Measurements from ENCODE around the gene LAMA5.

The LAMA5 gene, protein sequence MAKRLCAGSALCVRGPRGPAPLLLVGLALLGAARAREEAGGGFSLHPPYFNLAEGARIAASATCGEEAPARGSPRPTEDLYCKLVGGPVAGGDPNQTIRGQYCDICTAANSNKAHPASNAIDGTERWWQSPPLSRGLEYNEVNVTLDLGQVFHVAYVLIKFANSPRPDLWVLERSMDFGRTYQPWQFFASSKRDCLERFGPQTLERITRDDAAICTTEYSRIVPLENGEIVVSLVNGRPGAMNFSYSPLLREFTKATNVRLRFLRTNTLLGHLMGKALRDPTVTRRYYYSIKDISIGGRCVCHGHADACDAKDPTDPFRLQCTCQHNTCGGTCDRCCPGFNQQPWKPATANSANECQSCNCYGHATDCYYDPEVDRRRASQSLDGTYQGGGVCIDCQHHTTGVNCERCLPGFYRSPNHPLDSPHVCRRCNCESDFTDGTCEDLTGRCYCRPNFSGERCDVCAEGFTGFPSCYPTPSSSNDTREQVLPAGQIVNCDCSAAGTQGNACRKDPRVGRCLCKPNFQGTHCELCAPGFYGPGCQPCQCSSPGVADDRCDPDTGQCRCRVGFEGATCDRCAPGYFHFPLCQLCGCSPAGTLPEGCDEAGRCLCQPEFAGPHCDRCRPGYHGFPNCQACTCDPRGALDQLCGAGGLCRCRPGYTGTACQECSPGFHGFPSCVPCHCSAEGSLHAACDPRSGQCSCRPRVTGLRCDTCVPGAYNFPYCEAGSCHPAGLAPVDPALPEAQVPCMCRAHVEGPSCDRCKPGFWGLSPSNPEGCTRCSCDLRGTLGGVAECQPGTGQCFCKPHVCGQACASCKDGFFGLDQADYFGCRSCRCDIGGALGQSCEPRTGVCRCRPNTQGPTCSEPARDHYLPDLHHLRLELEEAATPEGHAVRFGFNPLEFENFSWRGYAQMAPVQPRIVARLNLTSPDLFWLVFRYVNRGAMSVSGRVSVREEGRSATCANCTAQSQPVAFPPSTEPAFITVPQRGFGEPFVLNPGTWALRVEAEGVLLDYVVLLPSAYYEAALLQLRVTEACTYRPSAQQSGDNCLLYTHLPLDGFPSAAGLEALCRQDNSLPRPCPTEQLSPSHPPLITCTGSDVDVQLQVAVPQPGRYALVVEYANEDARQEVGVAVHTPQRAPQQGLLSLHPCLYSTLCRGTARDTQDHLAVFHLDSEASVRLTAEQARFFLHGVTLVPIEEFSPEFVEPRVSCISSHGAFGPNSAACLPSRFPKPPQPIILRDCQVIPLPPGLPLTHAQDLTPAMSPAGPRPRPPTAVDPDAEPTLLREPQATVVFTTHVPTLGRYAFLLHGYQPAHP (N-terminal part only)

DNA sequence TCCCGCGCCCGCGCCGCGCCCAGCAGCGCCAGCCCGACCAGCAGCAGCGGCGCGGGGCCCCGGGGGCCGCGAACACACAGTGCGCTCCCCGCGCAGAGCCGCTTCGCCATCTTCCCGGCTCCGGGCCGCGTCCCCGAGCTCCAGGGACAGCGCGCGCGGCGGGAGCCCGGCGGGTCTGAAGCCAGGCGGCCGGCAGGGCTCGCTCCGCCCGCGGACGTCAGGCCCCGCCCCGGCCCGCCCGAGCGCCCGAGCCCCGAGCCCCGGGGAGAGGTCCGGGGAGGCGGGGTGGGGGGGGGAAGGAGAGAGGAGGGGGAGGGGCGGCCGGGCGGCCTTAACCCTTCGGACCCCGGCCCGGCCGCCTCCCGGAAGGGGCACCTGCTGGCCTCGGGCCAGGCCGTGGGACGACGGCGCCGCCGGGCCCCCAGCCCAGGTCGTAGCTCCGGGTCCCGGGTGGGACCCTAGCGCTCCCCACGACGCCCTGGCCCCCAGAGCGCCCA lies at the start of gene LAMA5:
Gene LAMA5, minus strand, starts transcription at position 177 of the 497 bp plus-strand sequence. Its CDS starts 67 bp downstream, at position 110.
- DNase-seq (ENCODE audit: low read depth in 1 of 2, low spot score in 1 of 2), result peak; percentile 86 to 88
- in situ Hi-C loops (cut with HindIII; ENCODE audit: low pct_unique_long_range_greater_than_20kb, low sequenced_read_pairs), result no loop called here
- no peak for TF ChIP-seq JUND (IDR thresholded peaks at IDR 0.05; ENCODE audit: low read depth)

GRCh38 chr20:62415354-62416111 lies 48.4 kb upstream of the LAMA5 start:
- in situ Hi-C loops (cut with HindIII; ENCODE audit: low pct_unique_long_range_greater_than_20kb, low sequenced_read_pairs), result no loop called here
- no peak for TF ChIP-seq JUND (IDR thresholded peaks at IDR 0.05; ENCODE audit: low read depth)
- DNase-seq (ENCODE audit: low read depth in 1 of 2, low spot score in 1 of 2), result no peak

GRCh38 chr20:62413896-62414481 lies 46.9 kb upstream of the LAMA5 start:
- in situ Hi-C loops (cut with HindIII; ENCODE audit: low pct_unique_long_range_greater_than_20kb, low sequenced_read_pairs), result no loop called here
- TF ChIP-seq JUND (IDR thresholded peaks at IDR 0.05; ENCODE audit: low read depth), result no peak
- no peak for DNase-seq (ENCODE audit: low read depth in 1 of 2, low spot score in 1 of 2)

DNA sequence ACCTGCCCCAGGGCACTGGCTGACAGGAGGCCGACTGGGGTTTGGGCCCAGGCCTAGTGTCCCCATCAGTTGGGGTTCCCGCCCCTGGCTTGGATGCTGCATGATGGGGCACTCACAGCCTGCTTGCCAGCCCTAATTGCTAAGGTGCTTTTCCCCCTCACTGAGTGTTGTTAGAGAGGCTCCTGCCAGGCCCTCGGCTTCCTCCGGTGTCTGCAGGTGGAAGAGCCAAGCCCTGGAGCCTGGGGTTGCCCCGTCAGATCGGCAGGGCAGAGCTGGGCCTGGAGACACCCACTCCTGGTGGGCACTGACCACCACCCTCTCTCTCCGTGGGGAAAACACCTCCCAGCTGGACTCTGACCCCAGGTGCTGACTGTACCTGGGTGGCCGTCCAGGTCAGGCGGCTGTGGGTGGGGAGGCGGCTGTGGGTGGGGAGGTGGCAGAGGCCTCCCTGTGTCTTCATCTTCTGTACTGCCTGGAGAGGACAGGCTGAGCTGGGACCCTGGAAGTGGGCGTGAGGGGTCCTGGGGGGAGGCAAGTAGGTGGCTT lies 46.0 kb upstream of the LAMA5 start:
- DNase-seq (ENCODE audit: low read depth in 1 of 2, low spot score in 1 of 2), result no peak
- no peak for TF ChIP-seq JUND (IDR thresholded peaks at IDR 0.05; ENCODE audit: low read depth)
- in situ Hi-C loops (cut with HindIII; ENCODE audit: low pct_unique_long_range_greater_than_20kb, low sequenced_read_pairs), result no loop called here

- no peak for TF ChIP-seq JUND (IDR thresholded peaks at IDR 0.05; ENCODE audit: low read depth)
Observed at GRCh38 chr20:62412194-62413024, 45.3 kb upstream of the LAMA5 start.

GRCh38 chr20:62411479-62412193 lies 44.5 kb upstream of the LAMA5 start:
- no peak for DNase-seq (ENCODE audit: low read depth in 1 of 2, low spot score in 1 of 2)
- no peak for TF ChIP-seq JUND (IDR thresholded peaks at IDR 0.05; ENCODE audit: low read depth)
- in situ Hi-C loops (cut with HindIII; ENCODE audit: low pct_unique_long_range_greater_than_20kb, low sequenced_read_pairs), result no loop called here

More at GRCh38 chr20:62412194-62413024, 45.3 kb upstream of the LAMA5 start:
- no peak for DNase-seq (ENCODE audit: low read depth in 1 of 2, low spot score in 1 of 2)
- in situ Hi-C loops (cut with HindIII; ENCODE audit: low pct_unique_long_range_greater_than_20kb, low sequenced_read_pairs), result no loop called here

DNA sequence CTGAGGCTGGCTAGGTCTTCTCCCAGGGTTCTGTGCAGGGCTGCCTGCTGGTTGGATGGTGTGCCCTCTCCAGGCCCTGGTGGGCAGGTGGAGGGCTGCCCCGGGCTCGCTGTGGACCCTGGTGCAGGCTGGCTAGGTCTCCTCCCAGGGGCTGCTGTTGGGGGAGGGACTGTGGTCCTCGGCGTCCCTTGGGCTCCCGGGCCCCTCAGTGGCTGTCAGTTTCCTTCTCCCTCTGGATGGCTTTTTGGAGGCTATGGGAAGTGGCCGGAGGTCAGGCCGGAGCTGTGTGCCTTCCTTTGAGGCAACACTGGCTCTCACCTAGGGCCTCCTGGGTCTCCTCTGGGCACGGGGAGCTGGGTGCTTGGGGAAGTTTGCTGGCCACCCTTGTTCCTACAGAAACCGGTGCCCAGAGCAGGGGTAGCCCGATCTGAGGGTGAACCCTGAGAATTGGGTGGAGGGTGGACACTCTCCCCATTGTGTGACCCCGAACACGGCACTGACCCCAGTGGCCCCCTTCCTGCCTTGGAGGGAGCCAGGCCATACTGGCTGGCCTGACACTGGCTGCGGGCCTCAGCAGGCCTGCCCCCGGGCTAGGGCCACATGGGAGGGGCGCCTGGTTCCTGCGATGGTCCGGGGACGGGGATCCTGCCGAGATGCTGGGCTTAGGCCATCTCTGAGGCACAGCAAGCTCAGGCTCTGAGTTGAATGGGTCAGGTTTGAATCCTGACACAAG lies 43.8 kb upstream of the LAMA5 start:
- in situ Hi-C loops (cut with HindIII; ENCODE audit: low pct_unique_long_range_greater_than_20kb, low sequenced_read_pairs), result no loop called here
- no peak for DNase-seq (ENCODE audit: low read depth in 1 of 2, low spot score in 1 of 2)
- no peak for TF ChIP-seq JUND (IDR thresholded peaks at IDR 0.05; ENCODE audit: low read depth)

DNA sequence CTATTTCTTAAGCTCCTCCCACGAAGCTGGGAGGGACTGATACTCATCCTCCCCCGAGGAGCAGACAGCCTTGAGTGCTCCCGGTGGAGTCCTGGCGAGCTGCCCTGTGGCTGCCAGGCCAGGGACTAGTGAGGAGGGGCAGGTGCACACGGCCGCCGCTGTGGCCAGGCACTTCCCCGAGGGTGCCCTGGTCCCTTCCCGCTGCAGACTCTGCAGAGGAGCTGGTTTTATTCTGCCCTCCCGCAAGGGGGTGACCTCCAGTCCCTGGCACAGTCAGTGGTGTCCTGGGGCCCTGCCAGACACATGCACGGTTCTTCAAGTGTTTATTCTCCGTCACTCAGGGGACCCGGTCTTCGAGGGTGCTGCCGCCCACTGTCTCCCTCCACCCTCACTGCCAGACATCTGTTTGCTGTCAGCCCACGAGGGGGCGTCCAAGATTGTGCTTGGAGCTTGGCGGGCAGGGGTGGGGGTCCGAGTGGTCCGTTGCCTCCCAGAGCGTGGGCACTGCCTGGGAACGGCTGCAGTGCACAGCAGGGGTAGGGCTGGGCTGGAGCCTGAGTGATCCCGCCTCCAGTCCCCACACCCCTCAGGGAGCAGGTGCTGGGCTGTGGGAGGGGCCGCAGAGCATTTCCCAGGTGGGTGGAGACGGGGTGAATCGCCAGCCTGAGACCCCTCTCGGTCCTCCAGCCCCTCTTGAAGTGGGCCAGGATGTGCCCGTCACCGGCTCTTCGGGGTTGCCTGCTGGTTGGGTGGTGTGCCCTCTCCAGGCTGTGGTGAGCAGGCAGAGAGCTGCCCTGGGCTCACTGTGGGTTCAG lies 43.0 kb upstream of the LAMA5 start:
- peak; percentile 70 to 79 for DNase-seq (ENCODE audit: low read depth in 1 of 2, low spot score in 1 of 2)
- in situ Hi-C loops (cut with HindIII; ENCODE audit: low pct_unique_long_range_greater_than_20kb, low sequenced_read_pairs), result no loop called here
- TF ChIP-seq JUND (IDR thresholded peaks at IDR 0.05; ENCODE audit: low read depth), result no peak

Data from T47D (cell line).